Panc1 (cell line): ENCODE measurements around the gene SAXO2. TPM values are rescaled to one million over a fixed set of nuclear protein-coding genes. Genes with fewer than 3 reads are reported as not detected.
"Not testable (repeated sequence)": the region's sequence is repeated elsewhere in the genome, so short reads cannot be mapped to it uniquely, and the experiment has no call there.

Experiments used
- ATAC-seq: fragments of 200-7000 bp; cut with Tn5 transposase; 2 replicates; pipeline ENCODE4 v1.9.1; 2020; ENCODE audit warnings: mild to moderate bottlenecking, moderate library complexity
- BruUV-seq: library from RNA; stranded (reverse); fragments of 400-500 nt; replicated peaks from 2 replicates; lab custom pipeline; 2021; lab: Mats Ljungman, UMichigan
- CTCF ChIA-PET: fragments of 300-600 bp; sonication (Branson Sonifier 250); formaldehyde crosslinking; loops from one replicate; lab custom pipeline; 2022; ENCODE audit warnings: antibody characterized with exemption; lab: Charles Lee
- POLR2A ChIA-PET: fragments of 300-600 bp; sonication (Branson Sonifier 250); formaldehyde crosslinking; loops from one replicate; lab custom pipeline; 2022; ENCODE audit warnings: antibody characterized with exemption; lab: Charles Lee
- DNase-seq: peaks from one replicate; pipeline ENCODE4 v3.0.0-alpha.2; 2010; ENCODE audit warnings: low read depth, low spot score
- H3K27ac ChIP-seq: 2 replicates; pipeline ENCODE4 v1.5.1; 2011; ENCODE audit warnings: mild to moderate bottlenecking, low read length, inconsistent platforms
- H3K27me3 ChIP-seq: fragments of 200-500 bp; sonication (Bioruptor generic); 2 replicates; pipeline ENCODE4 v1.6.0; 2014; ENCODE audit warnings: low read length, inconsistent platforms; ENCODE audit not compliant: control insufficient read depth, insufficient read depth
- H3K36me3 ChIP-seq: fragments of 200-500 bp; sonication (Bioruptor generic); 2 replicates; pipeline ENCODE4 v1.5.1; 2014; ENCODE audit warnings: inconsistent platforms, mild to moderate bottlenecking, low read length, moderate library complexity; ENCODE audit not compliant: control insufficient read depth, insufficient read depth
- H3K4me1 ChIP-seq: 2 replicates; pipeline ENCODE4 v1.5.1; 2011; ENCODE audit warnings: inconsistent platforms, mild to moderate bottlenecking, low read length, moderate library complexity; ENCODE audit not compliant: control insufficient read depth, insufficient read depth
- H3K4me3 ChIP-seq, 2 experiments: 2 replicates each; pipeline ENCODE4 v1.5.1; 2011 to 2012; ENCODE audit warnings: low read depth in 2 of 2, low read length in 2 of 2, mild to moderate bottlenecking in 2 of 2, inconsistent platforms in 1 of 2, moderate library complexity in 1 of 2
- H3K9me3 ChIP-seq: fragments of 200-500 bp; sonication (Bioruptor generic); 2 replicates; pipeline ENCODE4 v1.5.1; 2014; ENCODE audit warnings: low read depth, mild to moderate bottlenecking, inconsistent platforms, low read length, moderate library complexity; ENCODE audit not compliant: control insufficient read depth, insufficient read depth
- CTCF ChIP-seq: fragments of 450-650 bp; IDR thresholded peaks from 2 replicates; pipeline ENCODE4 v1.5.1; 2017; ENCODE audit warnings: mild to moderate bottlenecking
- POLR2AphosphoS5 ChIP-seq: IDR thresholded peaks from 2 replicates; pipeline ENCODE4 v1.6.1; 2012; ENCODE audit warnings: mild to moderate bottlenecking, low read depth, low read length, moderate library complexity
- REST ChIP-seq, 2 experiments: IDR thresholded peaks; 2 replicates each; pipeline ENCODE4 v1.6.1; 2011 to 2012; ENCODE audit warnings: low read depth in 2 of 2, control low read depth in 1 of 2, low read length in 1 of 2, mild to moderate bottlenecking in 1 of 2, moderate library complexity in 1 of 2; ENCODE audit not compliant: insufficient read depth in 1 of 2
- SIN3A ChIP-seq: IDR thresholded peaks from 2 replicates; pipeline ENCODE4 v1.6.1; 2012; ENCODE audit warnings: low read depth, mild to moderate bottlenecking, low read length, moderate library complexity, borderline replicate concordance; ENCODE audit not compliant: insufficient read depth
- TCF7L2 ChIP-seq: IDR thresholded peaks from 2 replicates; pipeline ENCODE4 v1.6.1; 2011; ENCODE audit warnings: mild to moderate bottlenecking, low read depth, low read length, inconsistent platforms
- in situ Hi-C: cut with HindIII; loops from 2 replicates; pipeline ENCODE4 v1.10.0; 2016; ENCODE audit warnings: low sequenced_read_pairs, low pct_unique_long_range_greater_than_20kb
- intact Hi-C: fragments of 100-400 bp; cut with micrococcal nuclease; formaldehyde crosslinking; loops from one replicate; pipeline ENCODE4 v1.10.0; 2022; ENCODE audit not compliant: unreplicated experiment
- total RNA-seq: library from RNA; stranded (reverse); gene quantifications from one replicate; pipeline ENCODE4 v1.2.1, GENCODE V29; 2021; ENCODE audit not compliant: unreplicated experiment

Gene SAXO2
- total RNA-seq, 1 experiment from 2014 or later = 1.1 TPM

DNA sequence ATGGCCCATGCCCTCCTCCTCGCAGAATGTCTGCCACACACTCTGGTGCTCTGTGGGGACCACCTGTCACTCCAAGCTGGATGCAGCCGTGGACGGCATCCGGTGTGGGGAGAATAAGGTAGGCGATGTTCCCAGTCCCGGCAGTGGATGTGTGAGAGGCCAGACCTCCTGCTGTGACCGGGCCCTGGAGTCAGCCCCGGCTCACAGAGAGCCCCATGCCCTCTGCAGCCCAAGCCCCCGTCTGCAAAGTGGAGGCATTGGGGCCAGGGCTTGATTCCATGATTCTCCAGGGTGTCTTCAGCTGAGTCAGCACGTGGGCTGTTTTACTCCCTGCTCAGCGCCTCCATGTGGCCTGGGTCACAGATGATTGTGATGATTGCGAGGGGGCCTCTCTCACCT, 54.5 kb downstream of the SAXO2 start:
- Histone ChIP-seq H3K27ac (no peak overlapping the region), H3K4me1 (no peaks in the 10 kb centered on the region), H3K36me3 (no peaks in the 10 kb centered on the region), H3K4me3 (no peak overlapping the region), H3K27me3 (no peaks in the 10 kb centered on the region), H3K9me3 (no peaks in the 10 kb centered on the region)
- in situ Hi-C loops = no loop called here
- BruUV-seq = no TSS peak
- POLR2A ChIA-PET = no interaction called here
- intact Hi-C loops = no loop called here
- DNase-seq = no peak
- no peak for ATAC-seq
- TF ChIP-seq SIN3A (no peak), TCF7L2 (no peak), CTCF (no peak), POLR2AphosphoS5 (no peak), REST (IDR thresholded peaks at IDR 0.05; ENCODE audit: insufficient read depth in 1 of 2, low read depth in 2 of 2, low read length in 1 of 2) (no peak)
- CTCF ChIA-PET = no interaction called here

DNA sequence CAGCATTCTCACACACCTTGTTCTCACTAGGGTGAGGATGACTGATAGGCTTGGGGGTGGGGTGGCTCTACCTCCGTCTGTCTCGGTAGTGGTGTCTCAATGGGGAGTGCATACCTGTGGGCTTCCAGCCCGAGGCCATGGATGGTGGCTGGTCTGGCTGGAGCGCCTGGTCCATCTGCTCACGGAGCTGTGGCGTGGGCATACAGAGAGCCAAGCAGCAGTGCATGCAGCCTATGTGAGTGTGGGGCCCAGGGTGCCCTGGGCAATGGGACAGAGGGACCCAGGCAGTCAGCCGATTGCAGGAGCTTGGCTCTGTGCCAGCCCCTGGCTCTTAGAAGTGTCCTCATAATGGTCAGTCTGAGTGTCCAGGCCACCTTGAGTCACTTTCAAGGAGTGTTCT, 54.9 kb downstream of the SAXO2 start:
- H3K36me3 ChIP-seq, H3K4me1 ChIP-seq, POLR2A ChIA-PET, H3K4me3 ChIP-seq, H3K27me3 ChIP-seq, intact Hi-C loops, DNase-seq, H3K27ac ChIP-seq, H3K9me3 ChIP-seq, ATAC-seq, in situ Hi-C loops, CTCF ChIA-PET, BruUV-seq: not testable (repeated sequence)

- H3K27me3 ChIP-seq, H3K4me3 ChIP-seq, H3K27ac ChIP-seq, CTCF ChIA-PET, POLR2A ChIA-PET, H3K4me1 ChIP-seq, BruUV-seq, ATAC-seq, H3K9me3 ChIP-seq, in situ Hi-C loops, intact Hi-C loops, DNase-seq, H3K36me3 ChIP-seq: not testable (repeated sequence)
Observed at GRCh38 chr15:82318281-82318680, 55.7 kb downstream of the SAXO2 start.

DNA sequence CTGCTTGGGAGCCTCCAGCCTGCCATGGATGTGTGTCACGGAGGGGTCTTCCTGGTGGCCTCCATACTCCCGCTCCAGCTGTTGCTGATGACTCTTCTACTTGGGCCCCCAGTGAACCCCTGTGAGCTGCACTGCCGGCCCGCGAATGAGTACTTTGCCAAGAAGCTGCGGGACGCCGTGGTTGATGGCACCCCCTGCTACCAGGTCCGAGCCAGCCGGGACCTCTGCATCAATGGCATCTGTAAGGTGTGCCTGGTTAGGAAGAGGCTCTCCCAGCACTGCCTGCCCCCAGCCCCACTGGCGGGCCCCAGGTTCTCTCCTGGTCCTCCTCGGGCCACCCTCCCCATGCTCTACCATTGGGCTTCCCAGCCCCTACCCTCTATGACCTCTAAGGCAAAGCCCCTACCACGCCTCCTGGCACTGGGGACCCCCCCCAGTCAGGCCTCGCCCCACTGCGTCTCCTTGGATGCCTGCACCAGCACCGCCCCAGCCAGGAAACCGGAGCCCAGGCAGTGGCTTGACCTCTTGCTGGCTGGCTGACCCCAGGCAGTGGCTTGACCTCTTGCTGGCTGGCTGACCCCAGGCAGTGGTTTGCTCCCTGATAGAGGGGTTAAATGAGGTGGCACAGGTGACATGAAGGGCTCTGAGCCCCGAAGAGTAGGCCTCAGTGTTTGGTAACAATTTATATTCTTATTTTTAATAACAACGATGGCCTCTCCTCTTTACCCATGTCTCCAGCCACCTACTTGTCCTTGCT, 57.1 kb downstream of the SAXO2 start:
- H3K9me3 ChIP-seq, H3K4me3 ChIP-seq, in situ Hi-C loops, CTCF ChIA-PET, H3K27ac ChIP-seq, DNase-seq, POLR2A ChIA-PET, intact Hi-C loops, ATAC-seq, H3K36me3 ChIP-seq, H3K4me1 ChIP-seq, BruUV-seq, H3K27me3 ChIP-seq: not testable (repeated sequence)

DNA sequence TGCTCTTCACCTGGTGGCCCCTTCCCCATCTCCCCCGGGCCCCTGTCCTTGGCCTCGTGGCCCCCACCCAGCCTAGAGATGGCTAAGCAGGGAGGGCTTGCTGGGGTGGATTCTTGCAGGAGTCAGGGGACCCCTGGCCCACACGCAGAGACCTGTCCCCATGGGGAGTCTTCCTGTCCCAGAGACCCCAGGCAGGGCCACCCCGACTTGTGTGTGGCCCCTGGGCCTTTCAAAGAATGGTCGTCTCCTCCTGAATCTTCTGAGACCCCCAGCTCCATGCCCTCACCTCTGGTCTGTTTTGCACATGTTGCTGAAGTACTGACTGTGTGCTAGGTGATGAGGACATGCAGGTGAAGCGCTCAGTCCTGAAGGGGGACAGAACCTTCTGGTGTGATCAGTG, 58.2 kb downstream of the SAXO2 start:
- ATAC-seq, H3K36me3 ChIP-seq, H3K4me3 ChIP-seq, H3K27ac ChIP-seq, POLR2A ChIA-PET, BruUV-seq, H3K4me1 ChIP-seq, intact Hi-C loops, CTCF ChIA-PET, in situ Hi-C loops, DNase-seq, H3K27me3 ChIP-seq, H3K9me3 ChIP-seq: not testable (repeated sequence)
